Erythroblast (primary cell): Measurements from ENCODE around the gene RHOBTB1.

Experiments used
- DNase-seq, 2 experiments: peaks; one replicate each; lab custom pipeline; 2025; lab: John Stamatoyannopoulos, UW
- GATA1 ChIP-seq: IDR thresholded peaks from 2 replicates; pipeline ENCODE4 v1.6.1; 2011; ENCODE audit warnings: low read depth, mild to moderate bottlenecking, control low read depth, low read length, moderate library complexity
- POLR2A ChIP-seq: IDR thresholded peaks from 2 replicates; pipeline ENCODE4 v1.6.1; 2011; ENCODE audit warnings: mild to moderate bottlenecking, low read length

The RHOBTB1 gene

DNA sequence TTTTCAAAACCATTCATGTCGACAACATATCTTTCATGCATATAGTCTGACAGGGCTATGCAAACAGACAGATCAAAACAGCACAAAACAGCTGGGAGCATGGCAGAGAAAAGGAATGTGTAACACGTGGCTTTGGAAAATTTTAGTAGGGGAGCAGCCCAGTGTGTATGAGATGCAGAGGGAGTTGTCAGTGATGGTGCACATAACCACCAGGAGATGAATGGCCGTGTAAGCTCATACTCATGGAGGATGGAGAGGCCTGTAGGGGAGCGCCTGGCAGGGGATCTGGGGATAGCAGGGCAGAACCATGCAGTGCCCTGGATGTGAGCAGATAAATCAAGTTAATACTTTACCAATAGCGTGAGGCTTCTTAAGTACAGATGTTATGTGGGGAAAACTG lies 45.7 kb downstream of the RHOBTB1 start:
- DNase-seq = no peak
- TF ChIP-seq POLR2A = no peak

DNA sequence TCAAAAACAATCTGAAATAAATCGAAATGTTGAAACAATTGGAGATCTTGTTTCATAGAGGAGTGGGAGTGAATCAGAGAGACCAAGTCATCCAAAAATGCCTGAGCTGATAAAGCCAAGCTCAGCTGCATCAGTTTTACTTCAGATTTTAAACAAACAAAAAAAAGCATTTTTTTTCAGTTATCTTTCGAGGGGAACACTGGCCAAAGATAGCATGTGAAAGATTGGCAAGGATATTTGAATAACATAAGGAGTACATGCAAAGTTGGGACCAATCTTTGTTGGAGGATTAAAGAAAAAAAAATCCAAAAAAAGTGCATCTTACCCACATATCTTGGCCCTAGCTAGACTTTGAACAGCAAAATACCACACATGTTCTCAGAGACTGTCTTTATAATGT lies 47.2 kb downstream of the RHOBTB1 start:
- DNase-seq = no peak

DNA sequence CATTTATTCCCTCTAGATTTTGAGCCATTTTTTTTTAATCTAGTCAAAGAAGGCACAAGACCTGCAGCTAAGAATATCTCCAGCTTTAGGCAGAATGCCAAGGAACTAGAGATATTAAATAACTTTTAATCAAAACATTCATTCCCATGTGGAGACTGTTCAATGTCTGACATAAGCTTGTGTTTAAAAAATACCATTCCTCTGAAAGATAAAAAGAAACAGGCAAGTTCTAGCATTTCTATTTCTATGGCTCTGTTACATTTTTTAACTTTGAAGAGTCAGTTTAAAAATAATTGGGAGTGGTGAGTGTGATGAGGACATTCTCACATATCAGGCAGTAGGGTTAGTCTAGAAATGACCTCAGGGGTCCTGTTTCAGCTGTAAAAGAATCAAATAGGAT lies 48.0 kb downstream of the RHOBTB1 start:
- no peak for TF ChIP-seq POLR2A

More for the DNA sequence above, 47.2 kb downstream of the RHOBTB1 start:
- TF ChIP-seq GATA1 = no peak

DNA sequence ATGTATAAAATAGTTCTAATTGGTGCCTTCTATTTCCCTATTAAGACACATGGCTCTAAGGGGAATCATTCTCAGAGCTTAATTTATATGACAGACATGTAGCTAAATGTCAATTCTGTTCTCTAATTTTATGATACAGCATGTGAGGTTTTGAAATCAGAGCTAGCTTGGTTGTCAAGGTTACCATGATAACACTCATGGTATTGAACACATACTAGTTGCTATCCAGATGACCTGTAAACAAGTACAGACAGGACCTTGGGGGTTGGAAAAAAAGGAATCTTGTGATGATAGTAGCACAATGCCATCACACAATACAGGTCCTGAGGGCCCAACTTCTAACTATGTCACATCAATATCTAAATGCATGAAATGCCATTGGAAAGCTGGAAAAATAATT lies 49.2 kb downstream of the RHOBTB1 start:
- no peak for DNase-seq
- TF ChIP-seq GATA1 (no peak), POLR2A (no peak)

More for the DNA sequence above, 48.0 kb downstream of the RHOBTB1 start:
- DNase-seq = no peak

DNA sequence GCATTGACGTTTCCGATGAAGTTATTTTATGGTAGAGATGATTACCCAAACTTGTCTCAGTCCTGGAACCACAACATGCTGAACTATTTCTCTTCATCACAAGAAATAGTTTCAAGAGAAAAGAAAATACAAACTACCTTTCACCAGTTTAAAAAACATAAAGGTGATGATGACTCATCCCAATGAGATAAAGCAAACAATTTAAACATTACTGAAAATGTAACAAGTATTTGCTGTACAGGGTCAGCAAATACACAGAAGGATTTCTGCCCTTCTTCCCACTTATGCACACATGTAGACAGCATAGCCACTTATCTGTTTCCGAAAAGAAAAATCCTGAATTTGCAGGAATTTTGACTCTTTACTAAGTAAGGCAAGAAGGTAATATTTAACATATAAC lies 50.8 kb downstream of the RHOBTB1 start:
- TF ChIP-seq POLR2A (no peak), GATA1 (no peak)
- no peak for DNase-seq

DNA sequence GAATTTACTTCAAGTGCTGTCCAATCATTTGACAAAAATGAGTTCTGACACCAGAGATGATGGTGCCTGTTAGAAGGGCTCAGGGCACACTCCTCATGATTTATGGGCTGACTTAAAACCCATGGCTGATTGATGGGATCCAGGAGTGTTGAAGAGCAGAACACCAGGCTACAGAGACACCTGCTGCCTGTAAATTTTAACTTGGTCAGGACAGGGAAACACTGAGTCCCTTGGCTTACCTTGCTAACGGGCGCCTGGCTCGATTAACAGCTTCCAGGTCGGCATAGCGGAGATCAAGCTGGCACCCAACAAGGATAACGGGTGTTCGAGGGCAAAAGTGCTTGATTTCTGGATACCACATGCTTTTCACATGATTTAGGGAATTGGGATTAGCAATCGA lies 51.4 kb downstream of the RHOBTB1 start:
- DNase-seq = no peak
- no peak for TF ChIP-seq GATA1
- no peak for TF ChIP-seq POLR2A

DNA sequence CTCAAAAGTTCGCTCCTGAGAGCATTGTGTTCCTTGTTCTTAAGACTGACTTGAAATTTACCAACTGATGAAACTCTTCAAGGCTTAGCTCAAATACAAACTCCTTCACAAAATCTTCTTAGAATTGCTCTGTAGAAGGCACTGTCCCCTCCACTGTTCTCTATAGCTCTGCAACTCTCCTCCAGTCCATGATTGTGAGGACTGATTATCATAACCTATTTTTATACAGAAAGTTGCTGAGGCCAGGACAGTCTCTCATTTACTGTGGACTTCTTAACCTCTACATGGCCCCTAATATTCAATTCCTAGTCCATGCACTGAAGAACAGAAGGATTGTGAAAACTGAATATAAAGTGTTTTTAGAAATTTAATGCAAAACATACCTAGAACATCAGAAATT lies 53.2 kb downstream of the RHOBTB1 start:
- no peak for TF ChIP-seq GATA1
- TF ChIP-seq POLR2A = no peak
- DNase-seq = no peak

DNA sequence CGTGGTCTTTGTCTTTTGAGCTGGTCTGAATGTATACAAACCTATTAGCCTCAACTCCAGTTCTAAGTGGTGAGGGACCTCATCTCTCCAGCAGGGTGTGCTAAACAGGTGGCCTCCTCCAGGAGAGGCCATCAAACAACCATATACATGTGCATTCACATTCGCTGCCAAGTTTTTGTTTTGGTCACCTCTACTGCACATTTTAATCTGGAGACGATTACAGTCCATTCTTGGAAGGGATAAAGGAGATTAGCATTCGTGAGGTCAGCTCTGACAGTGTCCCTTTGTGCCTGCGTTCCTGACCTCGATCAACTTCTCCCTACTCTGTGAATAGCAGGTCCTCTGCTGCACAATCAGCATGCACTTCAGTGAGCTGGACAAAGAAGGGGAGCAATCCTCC lies 60.8 kb downstream of the RHOBTB1 start:
- DNase-seq = peak; percentile 30 to 32
- no peak for TF ChIP-seq POLR2A
- no peak for TF ChIP-seq GATA1

DNA sequence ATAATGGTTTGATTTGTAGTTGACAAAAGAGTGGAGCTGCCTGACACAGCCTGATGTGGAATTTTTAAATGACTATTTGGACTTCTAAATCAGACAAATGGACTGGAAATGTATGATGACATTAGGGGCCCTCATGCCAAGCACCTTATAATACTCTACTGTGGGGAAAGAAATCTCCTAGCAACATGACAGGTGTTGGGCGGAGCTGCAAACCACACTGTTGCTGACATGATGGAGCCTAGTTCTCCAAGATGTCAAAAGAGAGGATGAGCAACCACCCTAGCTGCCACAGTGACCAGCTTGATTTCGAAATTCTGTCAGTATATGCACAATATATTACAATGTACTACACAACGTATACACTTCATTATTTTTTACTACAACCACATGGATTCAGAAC lies 65.8 kb downstream of the RHOBTB1 start:
- TF ChIP-seq POLR2A = no peak
- TF ChIP-seq GATA1 = no peak
- no peak for DNase-seq

DNA sequence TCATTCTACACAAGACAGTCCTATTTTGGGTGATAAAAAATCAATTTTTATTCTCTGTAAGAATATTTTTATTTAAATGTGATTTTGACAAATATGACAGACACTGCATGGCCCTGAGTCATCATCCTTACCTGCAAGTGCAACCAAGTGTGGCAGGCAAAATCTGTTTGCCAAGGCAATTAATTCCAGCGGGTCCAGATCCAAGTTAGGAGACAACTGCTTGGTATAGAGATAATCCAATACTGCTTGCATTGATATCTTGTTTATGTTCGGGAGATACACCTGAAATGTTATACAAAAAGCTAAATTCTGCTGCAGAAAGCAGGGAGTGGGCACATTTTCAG lies 66.2 kb downstream of the RHOBTB1 start:
- TF ChIP-seq GATA1 = no peak
- no peak for TF ChIP-seq POLR2A
- no peak for DNase-seq

DNA sequence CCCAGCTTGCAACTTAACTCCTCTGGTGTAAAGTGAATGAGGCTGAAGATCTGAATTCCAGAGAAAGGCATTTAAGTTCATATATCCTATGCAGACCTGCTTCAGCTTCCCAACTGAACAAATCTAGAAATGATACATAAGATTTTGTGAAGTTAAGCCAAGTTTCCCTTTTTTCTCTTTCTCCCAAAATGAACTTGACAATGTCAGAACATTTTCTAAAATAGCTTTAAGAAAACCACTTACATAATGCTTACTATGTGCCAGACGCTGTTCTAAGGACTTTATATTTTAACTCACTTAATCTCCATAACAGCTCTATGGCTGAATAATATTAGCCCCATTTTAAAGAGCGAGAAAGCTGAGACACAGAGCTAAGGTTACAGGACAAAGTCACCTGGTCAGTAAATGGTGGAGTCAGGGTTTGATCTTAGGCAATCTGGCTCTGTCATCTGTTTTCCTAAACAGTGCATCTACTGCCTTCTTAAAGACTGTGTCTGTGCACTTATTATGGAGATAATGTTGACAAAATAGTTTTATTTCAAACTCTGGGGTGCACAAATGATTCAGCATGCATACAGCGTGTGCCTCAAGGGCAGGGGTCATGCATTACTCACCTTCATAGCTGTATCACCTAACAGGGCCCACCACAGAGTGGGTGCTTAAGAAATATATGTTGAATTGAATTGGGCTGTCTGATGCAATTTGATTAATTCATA lies 66.8 kb downstream of the RHOBTB1 start:
- no peak for TF ChIP-seq GATA1
- TF ChIP-seq POLR2A = no peak
- DNase-seq = no peak

DNA sequence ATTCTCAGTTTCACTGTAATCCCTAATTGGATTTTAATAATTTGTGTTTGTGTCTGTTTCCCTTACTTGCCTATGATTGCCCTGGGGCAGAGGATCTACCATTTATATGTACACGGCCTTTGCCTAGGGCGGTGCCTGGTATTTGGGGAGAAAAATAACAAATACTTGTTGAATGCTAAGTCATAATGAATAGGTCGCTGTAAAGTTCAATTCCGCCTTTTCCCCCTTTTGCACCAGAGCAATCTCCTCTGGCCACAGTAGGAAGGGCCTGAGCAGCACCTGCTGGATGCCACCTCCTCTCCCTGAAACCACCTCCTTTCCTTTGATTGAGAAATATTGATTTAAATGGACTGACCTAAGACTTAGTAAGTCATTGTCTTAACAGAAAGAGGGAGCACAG lies 70.2 kb downstream of the RHOBTB1 start:
- TF ChIP-seq GATA1 (no peak), POLR2A (no peak)
- no peak for DNase-seq

DNA sequence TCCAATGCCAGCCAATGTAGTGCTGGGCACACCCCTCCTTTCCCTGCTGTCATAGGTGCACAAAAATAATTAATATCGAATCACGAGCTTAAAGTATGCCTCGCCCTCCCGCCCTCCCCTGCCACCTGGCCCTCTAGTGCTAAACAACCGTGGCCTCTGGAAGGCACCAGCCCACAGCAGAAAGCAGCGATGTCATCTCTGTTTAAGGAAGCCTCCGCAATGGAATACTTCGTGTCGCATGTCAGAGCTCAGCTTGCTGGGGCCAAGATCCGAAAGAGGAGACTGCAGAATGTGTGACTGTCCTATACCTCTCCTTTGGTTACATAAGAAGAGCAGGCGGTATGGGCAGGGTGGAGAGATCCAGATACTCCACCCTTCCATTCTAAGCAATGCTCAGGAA lies 71.5 kb downstream of the RHOBTB1 start:
- TF ChIP-seq POLR2A (no peak), GATA1 (no peak)
- DNase-seq = no peak

DNA sequence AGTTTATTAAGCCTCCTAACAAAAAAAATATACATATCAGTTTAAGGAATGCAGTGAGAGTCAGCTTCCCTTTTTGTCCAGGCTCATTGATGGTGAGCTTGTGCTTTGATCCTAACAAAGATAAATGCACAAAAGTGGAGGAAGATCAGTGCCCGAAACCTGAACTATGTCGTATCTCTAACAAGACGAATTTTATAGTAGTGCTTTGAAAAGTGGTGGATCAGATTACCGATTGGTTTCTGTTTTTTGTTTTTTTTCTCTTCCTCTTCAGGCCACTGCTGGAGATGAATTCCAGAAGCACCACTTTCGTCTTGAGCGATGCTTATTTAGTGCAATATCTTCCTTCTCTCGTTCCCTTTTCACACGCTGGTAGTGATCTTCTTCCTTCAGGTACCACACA lies 72.8 kb downstream of the RHOBTB1 start:
- TF ChIP-seq POLR2A = no peak
- no peak for TF ChIP-seq GATA1
- no peak for DNase-seq

DNA sequence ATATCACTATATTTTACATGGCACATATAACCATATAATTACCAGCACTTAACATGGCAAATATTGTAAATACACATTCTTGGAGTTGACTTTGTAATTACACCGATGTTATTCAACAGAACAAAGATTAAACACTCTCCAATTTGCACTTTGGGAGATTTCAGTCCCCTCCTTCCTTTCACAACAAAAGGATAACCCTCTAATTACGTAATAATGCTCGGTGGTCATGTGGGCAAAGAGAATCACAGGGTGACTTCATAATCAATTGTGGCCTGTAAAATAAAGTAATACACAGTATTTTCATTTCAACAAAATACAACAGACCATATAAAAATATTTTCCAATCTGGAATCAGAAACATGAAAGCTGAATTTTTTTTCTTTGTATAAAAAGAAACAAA lies 73.2 kb downstream of the RHOBTB1 start:
- DNase-seq = no peak
- no peak for TF ChIP-seq POLR2A
- no peak for TF ChIP-seq GATA1
